Panc1 (cell line): ENCODE measurements around the gene CREBL2. TPM values are rescaled to one million over a fixed set of nuclear protein-coding genes. Genes with fewer than 3 reads are reported as not detected.
"Not testable (repeated sequence)": the region's sequence is repeated elsewhere in the genome, so short reads cannot be mapped to it uniquely, and the experiment has no call there.

ENCODE experiments used
- ATAC-seq: fragments of 200-7000 bp; cut with Tn5 transposase; 2 replicates; pipeline ENCODE4 v1.9.1; 2020; ENCODE audit warnings: mild to moderate bottlenecking, moderate library complexity
- BruUV-seq: library from RNA; stranded (reverse); fragments of 400-500 nt; replicated peaks from 2 replicates; lab custom pipeline; 2021; lab: Mats Ljungman, UMichigan
- CTCF ChIA-PET: fragments of 300-600 bp; sonication (Branson Sonifier 250); formaldehyde crosslinking; loops from one replicate; lab custom pipeline; 2022; ENCODE audit warnings: antibody characterized with exemption; lab: Charles Lee
- POLR2A ChIA-PET: fragments of 300-600 bp; sonication (Branson Sonifier 250); formaldehyde crosslinking; loops from one replicate; lab custom pipeline; 2022; ENCODE audit warnings: antibody characterized with exemption; lab: Charles Lee
- DNase-seq: peaks from one replicate; pipeline ENCODE4 v3.0.0-alpha.2; 2010; ENCODE audit warnings: low read depth, low spot score
- H3K27ac ChIP-seq: 2 replicates; pipeline ENCODE4 v1.5.1; 2011; ENCODE audit warnings: mild to moderate bottlenecking, low read length, inconsistent platforms
- H3K27me3 ChIP-seq: fragments of 200-500 bp; sonication (Bioruptor generic); 2 replicates; pipeline ENCODE4 v1.6.0; 2014; ENCODE audit warnings: low read length, inconsistent platforms; ENCODE audit not compliant: control insufficient read depth, insufficient read depth
- H3K36me3 ChIP-seq: fragments of 200-500 bp; sonication (Bioruptor generic); 2 replicates; pipeline ENCODE4 v1.5.1; 2014; ENCODE audit warnings: inconsistent platforms, mild to moderate bottlenecking, low read length, moderate library complexity; ENCODE audit not compliant: control insufficient read depth, insufficient read depth
- H3K4me1 ChIP-seq: 2 replicates; pipeline ENCODE4 v1.5.1; 2011; ENCODE audit warnings: inconsistent platforms, mild to moderate bottlenecking, low read length, moderate library complexity; ENCODE audit not compliant: control insufficient read depth, insufficient read depth
- H3K4me3 ChIP-seq, 2 experiments: 2 replicates each; pipeline ENCODE4 v1.5.1; 2011 to 2012; ENCODE audit warnings: low read depth in 2 of 2, low read length in 2 of 2, mild to moderate bottlenecking in 2 of 2, inconsistent platforms in 1 of 2, moderate library complexity in 1 of 2
- H3K9me3 ChIP-seq: fragments of 200-500 bp; sonication (Bioruptor generic); 2 replicates; pipeline ENCODE4 v1.5.1; 2014; ENCODE audit warnings: low read depth, mild to moderate bottlenecking, inconsistent platforms, low read length, moderate library complexity; ENCODE audit not compliant: control insufficient read depth, insufficient read depth
- CTCF ChIP-seq: fragments of 450-650 bp; IDR thresholded peaks from 2 replicates; pipeline ENCODE4 v1.5.1; 2017; ENCODE audit warnings: mild to moderate bottlenecking
- POLR2AphosphoS5 ChIP-seq: IDR thresholded peaks from 2 replicates; pipeline ENCODE4 v1.6.1; 2012; ENCODE audit warnings: mild to moderate bottlenecking, low read depth, low read length, moderate library complexity
- REST ChIP-seq, 2 experiments: IDR thresholded peaks; 2 replicates each; pipeline ENCODE4 v1.6.1; 2011 to 2012; ENCODE audit warnings: low read depth in 2 of 2, control low read depth in 1 of 2, low read length in 1 of 2, mild to moderate bottlenecking in 1 of 2, moderate library complexity in 1 of 2; ENCODE audit not compliant: insufficient read depth in 1 of 2
- SIN3A ChIP-seq: IDR thresholded peaks from 2 replicates; pipeline ENCODE4 v1.6.1; 2012; ENCODE audit warnings: low read depth, mild to moderate bottlenecking, low read length, moderate library complexity, borderline replicate concordance; ENCODE audit not compliant: insufficient read depth
- TCF7L2 ChIP-seq: IDR thresholded peaks from 2 replicates; pipeline ENCODE4 v1.6.1; 2011; ENCODE audit warnings: mild to moderate bottlenecking, low read depth, low read length, inconsistent platforms
- in situ Hi-C: cut with HindIII; loops from 2 replicates; pipeline ENCODE4 v1.10.0; 2016; ENCODE audit warnings: low sequenced_read_pairs, low pct_unique_long_range_greater_than_20kb
- intact Hi-C: fragments of 100-400 bp; cut with micrococcal nuclease; formaldehyde crosslinking; loops from one replicate; pipeline ENCODE4 v1.10.0; 2022; ENCODE audit not compliant: unreplicated experiment
- total RNA-seq: library from RNA; stranded (reverse); gene quantifications from one replicate; pipeline ENCODE4 v1.2.1, GENCODE V29; 2021; ENCODE audit not compliant: unreplicated experiment

Gene CREBL2
- total RNA-seq, 1 experiment from 2014 or later, result 13.6 TPM

- ChIA-PET POLR2A (interaction anchor here (0.5 kb wide), 1 partner anchor 61 kb away, joined by 7 read pairs; no protein-coding TSS in a partner anchor), CTCF (no interaction called here)
- in situ Hi-C loops, result no loop called here
- no peaks in the 10 kb centered on the region for H3K4me1 ChIP-seq
- no peaks in the 10 kb centered on the region for H3K9me3 ChIP-seq
- TF ChIP-seq REST (IDR thresholded peaks at IDR 0.05; ENCODE audit: insufficient read depth in 1 of 2, low read depth in 2 of 2, low read length in 1 of 2) (no peak), CTCF (no peak), SIN3A (no peak), TCF7L2 (no peak), POLR2AphosphoS5 (no peak)
- no peaks in the 10 kb centered on the region for H3K36me3 ChIP-seq
- no peaks in the 10 kb centered on the region for H3K27me3 ChIP-seq
- ATAC-seq, result no peak
- intact Hi-C loops, result no loop called here
- BruUV-seq, result no TSS peak
- no peak overlapping the region for H3K27ac ChIP-seq
- no peak overlapping the region for H3K4me3 ChIP-seq
- DNase-seq, result no peak
These were observed 25.0 kb downstream of the CREBL2 start for GRCh38 chr12:12636641-12637040.

- H3K4me1 ChIP-seq, BruUV-seq, H3K9me3 ChIP-seq, H3K4me3 ChIP-seq, POLR2A ChIA-PET, H3K27ac ChIP-seq, CTCF ChIA-PET, H3K36me3 ChIP-seq, ATAC-seq, DNase-seq, intact Hi-C loops, in situ Hi-C loops, H3K27me3 ChIP-seq: not testable (repeated sequence)
These were observed 28.3 kb downstream of the CREBL2 start for GRCh38 chr12:12639995-12640394.

GRCh38 chr12:12641650-12642049 lies 30.0 kb downstream of the CREBL2 start:
- no peaks in the 10 kb centered on the region; the same call in 1 of the 2 replicates for H3K36me3 ChIP-seq
- H3K27me3 ChIP-seq, result no peaks in the 10 kb centered on the region
- no peak for ATAC-seq
- no peaks in the 10 kb centered on the region for H3K9me3 ChIP-seq
- H3K4me3 ChIP-seq, result no peak overlapping the region
- TF ChIP-seq REST (IDR thresholded peaks at IDR 0.05; ENCODE audit: insufficient read depth in 1 of 2, low read depth in 2 of 2, low read length in 1 of 2) (no peak), CTCF (no peak), POLR2AphosphoS5 (no peak), TCF7L2 (no peak), SIN3A (no peak)
- ChIA-PET CTCF (no interaction called here), POLR2A (no interaction called here)
- H3K4me1 ChIP-seq, result no peaks in the 10 kb centered on the region
- H3K27ac ChIP-seq, result no peak overlapping the region
- no peak for DNase-seq
- in situ Hi-C loops (no loop called here), intact Hi-C loops (no loop called here)
- BruUV-seq, result no TSS peak
